ENCODE results near the gene FOCAD. TPM values are rescaled to one million over a fixed set of nuclear protein-coding genes. Genes with fewer than 3 reads are reported as not detected.

The FOCAD gene
- total and polyA plus RNA-seq, 12 donors = 11.7 to 41.3 (median 31.2) TPM

GRCh38 chr9:20870115-20870514 is 186.1 kb downstream of the FOCAD start:
- peaks cover 0 to 11% (median 0%) of the 10 kb centered on the region in 9 donors for H3K4me1 ChIP-seq
- peaks cover 0 to 19% (median 0%) of the 10 kb centered on the region in 9 donors for H3K36me3 ChIP-seq
- DNase-seq = no peak
- H3K9me3 ChIP-seq = no peaks in the 10 kb centered on the region
- H3K27ac ChIP-seq = no peak overlapping the region
- intact Hi-C loops (cut with DNase I) = loop anchor here in 1 of 10 donors (10.0 kb wide), 1 partner anchor 55 kb away; no protein-coding TSS in a partner anchor
- ATAC-seq = no peak
- no peak overlapping the region for H3K4me3 ChIP-seq
- no peak for TF ChIP-seq CTCF (IDR thresholded peaks at IDR 0.05)
- H3K27me3 ChIP-seq = no peaks in the 10 kb centered on the region
- 92 to 96% methylated on average over 4 of the region's 4 CpGs for WGBS, 2 donors

- intact Hi-C loops (cut with DNase I) = loop anchor here in 1 of 10 donors (10.0 kb wide), 1 partner anchor 58 kb away; no protein-coding TSS in a partner anchor
- H3K9me3 ChIP-seq = no peaks in the 10 kb centered on the region
- no peak for TF ChIP-seq CTCF (IDR thresholded peaks at IDR 0.05)
- H3K27ac ChIP-seq = no peak overlapping the region
- DNase-seq (no peak), ATAC-seq (no peak)
- 39 to 44% methylated on average over 1 of the region's 1 CpG for WGBS, 2 donors
- no peaks in the 10 kb centered on the region for H3K27me3 ChIP-seq
- H3K4me1 ChIP-seq = peaks cover 0 to 11% (median 0%) of the 10 kb centered on the region in 9 donors
- no peak overlapping the region for H3K4me3 ChIP-seq
- peaks cover 0 to 11% (median 0%) of the 10 kb centered on the region in 9 donors for H3K36me3 ChIP-seq
Measured at GRCh38 chr9:20872340-20872977, 188.4 kb downstream of the FOCAD start.

- Histone ChIP-seq H3K9me3 (no peaks in the 10 kb centered on the region), H3K4me3 (no peak overlapping the region), H3K27me3 (no peaks in the 10 kb centered on the region), H3K4me1 (peaks cover 0 to 11% (median 0%) of the 10 kb centered on the region in 9 donors), H3K27ac (no peak overlapping the region), H3K36me3 (peaks cover 0 to 12% (median 0%) of the 10 kb centered on the region in 9 donors)
- WGBS, 2 donors = 79 to 84% methylated on average over 5 of the region's 5 CpGs
- intact Hi-C loops (cut with DNase I) = loop anchor here in 1 of 10 donors (10.0 kb wide), 1 partner anchor 59 kb away; no protein-coding TSS in a partner anchor
- ATAC-seq = no peak
- no peak for DNase-seq
- no peak for TF ChIP-seq CTCF (IDR thresholded peaks at IDR 0.05)
Measured at GRCh38 chr9:20873240-20873865, 189.3 kb downstream of the FOCAD start.

GRCh38 chr9:20880271-20880670 is 196.2 kb downstream of the FOCAD start:
- Histone ChIP-seq H3K36me3 (peaks cover 0 to 45% (median 9%) of the 10 kb centered on the region in 9 donors), H3K27me3 (no peaks in the 10 kb centered on the region), H3K4me1 (no peaks in the 10 kb centered on the region), H3K27ac (no peak overlapping the region), H3K4me3 (no peak overlapping the region), H3K9me3 (no peaks in the 10 kb centered on the region)
- no peak for DNase-seq
- intact Hi-C loops (cut with DNase I) = loop anchor here in 6 of 10 donors (5.0 to 10.0 kb wide), 4 partner anchors 55 to 255 kb away; partner anchors contain the start of gene MLLT3 (in 2 of the 6)
- 83 to 88% methylated on average over 2 of the region's 2 CpGs for WGBS, 2 donors
- ATAC-seq = no peak
- no peak for TF ChIP-seq CTCF (IDR thresholded peaks at IDR 0.05)

Data from heart right ventricle (tissue), 16 donors.